ENCODE measurements around the gene CFAP299.
A peak's percentile ranks its signal among the peaks of the same experiment; 100 is the strongest.

Gene CFAP299

DNA sequence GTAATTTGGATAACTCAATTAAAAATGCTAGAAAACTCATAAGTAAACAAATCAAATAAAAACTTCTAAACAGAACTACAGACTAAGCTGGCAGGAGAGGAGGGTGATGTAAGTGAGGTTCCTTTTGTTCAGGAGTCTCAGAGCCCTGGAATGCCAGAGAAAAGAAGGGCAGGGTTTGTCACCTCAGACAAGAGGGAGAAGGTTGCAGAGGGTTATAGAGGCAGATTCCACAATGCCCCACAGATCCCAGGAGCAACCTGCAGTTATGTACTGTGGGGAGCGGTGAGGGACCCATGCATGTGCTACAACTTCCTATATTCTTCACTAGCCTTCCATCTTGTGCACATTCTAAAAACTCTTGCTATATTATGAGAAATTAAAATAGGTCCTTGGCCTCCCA is 129.7 kb downstream of the CFAP299 start:
- Mint-ChIP-seq H3K4me3 (no peak overlapping the region), H3K4me1 (peaks cover 5% of the 10 kb centered on the region), H3K36me3 (ENCODE audit: low read depth) (no peaks in the 10 kb centered on the region), H3K9me3 (no peaks in the 10 kb centered on the region), H3K27ac (peak overlapping the region in 2 of 3 experiments; percentile 8 to 17), H3K27me3 (ENCODE audit: low read depth) (no peaks in the 10 kb centered on the region)
- TF ChIP-seq, protein P1, sequence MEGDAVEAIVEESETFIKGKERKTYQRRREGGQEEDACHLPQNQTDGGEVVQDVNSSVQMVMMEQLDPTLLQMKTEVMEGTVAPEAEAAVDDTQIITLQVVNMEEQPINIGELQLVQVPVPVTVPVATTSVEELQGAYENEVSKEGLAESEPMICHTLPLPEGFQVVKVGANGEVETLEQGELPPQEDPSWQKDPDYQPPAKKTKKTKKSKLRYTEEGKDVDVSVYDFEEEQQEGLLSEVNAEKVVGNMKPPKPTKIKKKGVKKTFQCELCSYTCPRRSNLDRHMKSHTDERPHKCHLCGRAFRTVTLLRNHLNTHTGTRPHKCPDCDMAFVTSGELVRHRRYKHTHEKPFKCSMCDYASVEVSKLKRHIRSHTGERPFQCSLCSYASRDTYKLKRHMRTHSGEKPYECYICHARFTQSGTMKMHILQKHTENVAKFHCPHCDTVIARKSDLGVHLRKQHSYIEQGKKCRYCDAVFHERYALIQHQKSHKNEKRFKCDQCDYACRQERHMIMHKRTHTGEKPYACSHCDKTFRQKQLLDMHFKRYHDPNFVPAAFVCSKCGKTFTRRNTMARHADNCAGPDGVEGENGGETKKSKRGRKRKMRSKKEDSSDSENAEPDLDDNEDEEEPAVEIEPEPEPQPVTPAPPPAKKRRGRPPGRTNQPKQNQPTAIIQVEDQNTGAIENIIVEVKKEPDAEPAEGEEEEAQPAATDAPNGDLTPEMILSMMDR (IDR thresholded peaks at IDR 0.05; ENCODE audit: unreplicated experiment in 3 of 3), result no peak

DNA sequence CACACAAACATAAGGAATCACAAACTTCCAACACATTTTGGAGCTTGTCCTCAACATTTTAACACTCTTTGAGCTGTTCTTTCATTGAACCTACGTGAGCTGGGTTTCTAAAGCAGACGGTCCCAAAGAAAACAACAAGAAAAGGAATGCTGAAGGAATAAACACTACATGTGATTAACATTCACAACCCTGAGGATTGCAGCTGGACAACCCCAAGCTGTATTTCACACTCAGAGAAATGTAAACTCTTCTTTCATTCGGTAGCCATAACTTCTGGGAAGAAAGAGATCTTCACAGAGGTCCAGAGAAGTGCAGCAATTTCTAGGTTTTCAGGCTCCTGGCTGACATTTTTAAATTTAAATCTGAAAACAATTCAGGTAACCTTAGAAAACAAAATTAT is 130.2 kb downstream of the CFAP299 start:
- Mint-ChIP-seq H3K27ac (peak overlapping the region in 2 of 3 experiments; percentile 8 to 17), H3K4me1 (peaks cover 5% of the 10 kb centered on the region), H3K9me3 (no peaks in the 10 kb centered on the region), H3K4me3 (no peak overlapping the region), H3K36me3 (ENCODE audit: low read depth) (no peaks in the 10 kb centered on the region), H3K27me3 (ENCODE audit: low read depth) (no peaks in the 10 kb centered on the region)
- TF ChIP-seq, protein P1 (IDR thresholded peaks at IDR 0.05; ENCODE audit: unreplicated experiment in 3 of 3), result no peak

DNA sequence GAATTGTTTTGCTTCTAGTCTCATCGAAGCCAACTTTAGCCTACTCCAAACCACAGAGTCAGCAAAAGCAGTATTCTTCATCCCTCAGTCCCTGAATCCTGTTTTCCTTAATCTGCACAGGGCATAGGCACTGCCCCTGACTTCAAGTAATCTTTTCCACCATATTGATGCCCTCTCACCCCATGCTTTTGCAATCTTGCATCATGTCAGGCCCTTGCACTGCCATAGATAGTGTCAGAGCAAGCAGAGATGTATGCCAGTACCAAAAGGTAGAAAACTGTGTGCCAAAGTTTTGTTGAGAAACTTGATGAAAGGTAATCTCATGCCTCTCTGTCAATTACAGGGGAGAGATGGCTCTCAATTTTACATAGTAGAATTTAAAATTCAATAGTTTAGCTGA is 131.1 kb downstream of the CFAP299 start:
- peaks cover 5% of the 10 kb centered on the region for H3K4me1 Mint-ChIP-seq
- no peak overlapping the region for H3K4me3 Mint-ChIP-seq
- H3K9me3 Mint-ChIP-seq, result no peaks in the 10 kb centered on the region
- no peaks in the 10 kb centered on the region for H3K27me3 Mint-ChIP-seq (ENCODE audit: low read depth)
- H3K36me3 Mint-ChIP-seq (ENCODE audit: low read depth), result no peaks in the 10 kb centered on the region
- TF ChIP-seq, protein P1 (IDR thresholded peaks at IDR 0.05; ENCODE audit: unreplicated experiment in 3 of 3), result no peak
- H3K27ac Mint-ChIP-seq, result no peak overlapping the region

DNA sequence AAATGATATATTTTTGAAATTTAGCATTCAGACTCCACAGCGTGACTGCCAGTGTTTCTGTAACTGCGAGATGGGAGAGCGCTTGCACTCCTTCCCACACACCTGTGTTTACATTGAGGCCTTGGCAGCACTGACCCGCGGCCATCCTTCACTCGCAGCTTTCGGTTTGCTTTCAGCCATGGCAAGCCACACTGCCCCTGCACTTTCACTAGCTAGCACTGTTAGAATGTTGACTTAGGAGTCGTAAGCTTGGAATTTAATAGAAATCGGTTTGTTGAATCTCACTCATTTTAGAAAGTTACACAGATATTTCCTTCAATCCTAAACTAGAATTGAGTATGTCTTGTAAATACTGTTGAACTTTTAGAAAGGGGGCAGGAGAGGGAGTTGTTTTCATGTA is 136.2 kb downstream of the CFAP299 start:
- Mint-ChIP-seq H3K27me3 (ENCODE audit: low read depth) (no peaks in the 10 kb centered on the region), H3K36me3 (ENCODE audit: low read depth) (no peaks in the 10 kb centered on the region), H3K4me1 (peaks cover 14% of the 10 kb centered on the region), H3K27ac (peak overlapping the region; percentile 25 to 80 (median 64)), H3K4me3 (peak overlapping the region; percentile 0 to 13 (median 0)), H3K9me3 (no peaks in the 10 kb centered on the region)
- TF ChIP-seq, protein P1 (IDR thresholded peaks at IDR 0.05; ENCODE audit: unreplicated experiment in 3 of 3), result no peak

DNA sequence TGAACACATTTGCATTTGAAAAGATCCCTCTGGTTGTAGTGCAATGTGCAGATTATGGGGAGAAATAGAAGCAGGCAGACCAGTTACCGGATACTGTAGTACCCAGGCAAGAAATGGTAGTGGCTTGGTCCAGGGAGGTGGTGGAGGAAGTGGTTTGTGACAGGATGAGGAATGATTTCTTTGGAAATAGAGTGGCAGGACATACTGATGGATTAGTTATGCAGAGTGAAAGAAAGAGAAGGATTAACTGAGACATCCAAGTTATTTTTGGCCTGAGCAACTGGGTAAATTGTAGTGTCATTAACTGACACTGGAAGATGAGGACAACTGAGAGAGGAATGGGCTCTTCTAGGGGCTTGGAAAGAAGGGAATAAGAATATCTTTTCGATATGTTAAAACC is 139.7 kb downstream of the CFAP299 start:
- H3K27me3 Mint-ChIP-seq (ENCODE audit: low read depth), result no peaks in the 10 kb centered on the region
- peaks cover 14% of the 10 kb centered on the region for H3K4me1 Mint-ChIP-seq
- TF ChIP-seq, protein P1 (IDR thresholded peaks at IDR 0.05; ENCODE audit: unreplicated experiment in 3 of 3), result no peak
- no peaks in the 10 kb centered on the region for H3K9me3 Mint-ChIP-seq
- no peak overlapping the region for H3K27ac Mint-ChIP-seq
- no peak overlapping the region for H3K4me3 Mint-ChIP-seq
- no peaks in the 10 kb centered on the region for H3K36me3 Mint-ChIP-seq (ENCODE audit: low read depth)

DNA sequence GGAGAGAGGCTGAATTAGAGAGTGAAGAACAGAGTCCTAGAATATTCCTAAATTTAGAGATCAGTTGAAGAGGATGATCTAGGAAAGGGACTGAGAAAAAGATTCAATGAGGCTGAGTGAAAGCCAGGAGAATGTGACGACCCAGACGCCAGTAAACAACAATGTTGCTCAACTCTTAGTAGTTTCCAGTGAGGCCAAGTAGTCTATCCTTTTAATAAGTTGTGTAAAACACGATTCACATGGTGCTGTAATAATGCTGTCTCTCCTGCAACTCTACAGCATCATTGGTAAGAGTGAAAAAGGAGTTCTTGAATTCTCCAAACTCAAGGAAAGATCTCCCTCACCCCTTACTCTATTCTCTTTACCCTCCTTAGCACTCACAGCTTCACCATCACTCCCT is 140.3 kb downstream of the CFAP299 start:
- H3K27me3 Mint-ChIP-seq (ENCODE audit: low read depth), result no peaks in the 10 kb centered on the region
- H3K36me3 Mint-ChIP-seq (ENCODE audit: low read depth), result no peaks in the 10 kb centered on the region
- peaks cover 14% of the 10 kb centered on the region for H3K4me1 Mint-ChIP-seq

More for the DNA sequence above, 140.3 kb downstream of the CFAP299 start:
- no peak overlapping the region for H3K4me3 Mint-ChIP-seq
- no peak overlapping the region for H3K27ac Mint-ChIP-seq
- TF ChIP-seq, protein P1 (IDR thresholded peaks at IDR 0.05; ENCODE audit: unreplicated experiment in 3 of 3), result no peak
- H3K9me3 Mint-ChIP-seq, result no peaks in the 10 kb centered on the region

Measured in nephron (organoid).